ENCODE results near the gene RABGAP1. TPM values are rescaled to one million over a fixed set of nuclear protein-coding genes. Genes with fewer than 3 reads are reported as not detected.

Gene RABGAP1
- polyA plus RNA-seq, 1 of the 3 experiments (the other 2 are of a cell fraction) = 20.2 TPM

DNA sequence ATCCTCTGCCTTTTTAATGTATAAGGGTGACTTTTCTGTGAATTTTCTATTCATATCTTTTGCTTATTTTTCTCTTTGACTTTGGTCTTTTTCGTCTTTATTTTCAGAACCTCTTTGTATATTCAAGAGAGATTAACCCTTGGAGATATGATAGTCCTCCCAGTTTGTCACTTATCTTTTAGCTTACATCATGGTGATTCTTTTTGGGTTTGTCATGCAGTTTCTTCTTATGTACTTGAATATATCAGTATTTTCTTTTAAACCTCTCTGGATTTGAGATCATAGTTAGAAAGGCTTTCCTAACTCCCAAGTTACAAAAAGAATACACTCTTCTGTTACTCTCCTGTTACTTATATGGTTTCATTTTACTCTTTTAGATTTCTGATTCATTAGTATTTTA lies 65.1 kb downstream of the RABGAP1 start:
- Histone ChIP-seq H3K4me1 (ENCODE audit: control insufficient read depth in 1 of 2, insufficient read depth in 2 of 2, low read depth in 1 of 2, low read length in 1 of 2) (peaks cover 0 to 13% of the 10 kb centered on the region in 2 experiments; a peak in 3 of 4 replicates), H3K36me3 (replicated peaks in 1 of 2; ENCODE audit: control insufficient read depth in 1 of 2, insufficient read depth in 2 of 2, low read length in 1 of 2) (peaks cover 24 to 37% of the 10 kb centered on the region in 2 experiments), H3K27me3 (ENCODE audit: insufficient read depth) (no peaks in the 10 kb centered on the region), H3K4me3 (ENCODE audit: low read depth in 2 of 2, low read length in 1 of 2) (no peak overlapping the region), H3K79me2 (ENCODE audit: insufficient read depth) (no peaks in the 10 kb centered on the region), H3K9ac (no peak overlapping the region), H4K20me1 (ENCODE audit: insufficient read depth) (no peaks in the 10 kb centered on the region), H3K27ac (ENCODE audit: low read depth in 2 of 2, low read length in 1 of 2) (no peak overlapping the region), H3F3A (replicated peaks; ENCODE audit: insufficient read depth) (peaks cover 20% of the 10 kb centered on the region), H3K9me3 (no peaks in the 10 kb centered on the region), H3K9me2 (no peaks in the 10 kb centered on the region), H3K4me2 (no peak overlapping the region), H2AFZ (ENCODE audit: low read depth) (no peak overlapping the region)
- POLR2A ChIA-PET = no interaction called here
- TF ChIP-seq FOXM1 (IDR thresholded peaks at IDR 0.05; ENCODE audit: low read depth) (no peak), FOSL2 (IDR thresholded peaks at IDR 0.05; ENCODE audit: borderline replicate concordance, low read depth) (no peak), MXI1 (IDR thresholded peaks at IDR 0.05; ENCODE audit: low read depth, low read length) (no peak), EP300 (IDR thresholded peaks at IDR 0.05; ENCODE audit: borderline replicate concordance in 1 of 2, low read depth in 1 of 2, low read length in 1 of 2) (no peak), POLR2AphosphoS5 (IDR thresholded peaks at IDR 0.05; ENCODE audit: low read depth, low read length) (no peak), TAF1 (IDR thresholded peaks at IDR 0.05; ENCODE audit: borderline replicate concordance, low read depth, low read length) (no peak), RFX5 (IDR thresholded peaks at IDR 0.05; ENCODE audit: low read length) (no peak), FOXJ3 (CRISPR knock-in tag; IDR thresholded peaks at IDR 0.05) (no peak), NRF1 (IDR thresholded peaks at IDR 0.05; ENCODE audit: low read depth, low read length) (no peak), CHD2 (IDR thresholded peaks at IDR 0.05; ENCODE audit: low read length, partially characterized antibody) (no peak), SMC3 (IDR thresholded peaks at IDR 0.05; ENCODE audit: low read depth, low read length) (no peak), RCOR1 (IDR thresholded peaks at IDR 0.05; ENCODE audit: low read length) (no peak)
- TF ChIP-seq, protein P1, sequence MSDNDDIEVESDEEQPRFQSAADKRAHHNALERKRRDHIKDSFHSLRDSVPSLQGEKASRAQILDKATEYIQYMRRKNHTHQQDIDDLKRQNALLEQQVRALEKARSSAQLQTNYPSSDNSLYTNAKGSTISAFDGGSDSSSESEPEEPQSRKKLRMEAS (IDR thresholded peaks at IDR 0.05; ENCODE audit: low read depth) = no peak
- TF ChIP-seq, protein P2, sequence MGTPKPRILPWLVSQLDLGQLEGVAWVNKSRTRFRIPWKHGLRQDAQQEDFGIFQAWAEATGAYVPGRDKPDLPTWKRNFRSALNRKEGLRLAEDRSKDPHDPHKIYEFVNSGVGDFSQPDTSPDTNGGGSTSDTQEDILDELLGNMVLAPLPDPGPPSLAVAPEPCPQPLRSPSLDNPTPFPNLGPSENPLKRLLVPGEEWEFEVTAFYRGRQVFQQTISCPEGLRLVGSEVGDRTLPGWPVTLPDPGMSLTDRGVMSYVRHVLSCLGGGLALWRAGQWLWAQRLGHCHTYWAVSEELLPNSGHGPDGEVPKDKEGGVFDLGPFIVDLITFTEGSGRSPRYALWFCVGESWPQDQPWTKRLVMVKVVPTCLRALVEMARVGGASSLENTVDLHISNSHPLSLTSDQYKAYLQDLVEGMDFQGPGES (IDR thresholded peaks at IDR 0.05; ENCODE audit: low read depth, low read length) = no peak
- TF ChIP-seq, protein P3, sequence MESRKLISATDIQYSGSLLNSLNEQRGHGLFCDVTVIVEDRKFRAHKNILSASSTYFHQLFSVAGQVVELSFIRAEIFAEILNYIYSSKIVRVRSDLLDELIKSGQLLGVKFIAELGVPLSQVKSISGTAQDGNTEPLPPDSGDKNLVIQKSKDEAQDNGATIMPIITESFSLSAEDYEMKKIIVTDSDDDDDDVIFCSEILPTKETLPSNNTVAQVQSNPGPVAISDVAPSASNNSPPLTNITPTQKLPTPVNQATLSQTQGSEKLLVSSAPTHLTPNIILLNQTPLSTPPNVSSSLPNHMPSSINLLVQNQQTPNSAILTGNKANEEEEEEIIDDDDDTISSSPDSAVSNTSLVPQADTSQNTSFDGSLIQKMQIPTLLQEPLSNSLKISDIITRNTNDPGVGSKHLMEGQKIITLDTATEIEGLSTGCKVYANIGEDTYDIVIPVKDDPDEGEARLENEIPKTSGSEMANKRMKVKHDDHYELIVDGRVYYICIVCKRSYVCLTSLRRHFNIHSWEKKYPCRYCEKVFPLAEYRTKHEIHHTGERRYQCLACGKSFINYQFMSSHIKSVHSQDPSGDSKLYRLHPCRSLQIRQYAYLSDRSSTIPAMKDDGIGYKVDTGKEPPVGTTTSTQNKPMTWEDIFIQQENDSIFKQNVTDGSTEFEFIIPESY (IDR thresholded peaks at IDR 0.05; ENCODE audit: borderline replicate concordance, low read depth) = no peak
- TF ChIP-seq, protein P4, sequence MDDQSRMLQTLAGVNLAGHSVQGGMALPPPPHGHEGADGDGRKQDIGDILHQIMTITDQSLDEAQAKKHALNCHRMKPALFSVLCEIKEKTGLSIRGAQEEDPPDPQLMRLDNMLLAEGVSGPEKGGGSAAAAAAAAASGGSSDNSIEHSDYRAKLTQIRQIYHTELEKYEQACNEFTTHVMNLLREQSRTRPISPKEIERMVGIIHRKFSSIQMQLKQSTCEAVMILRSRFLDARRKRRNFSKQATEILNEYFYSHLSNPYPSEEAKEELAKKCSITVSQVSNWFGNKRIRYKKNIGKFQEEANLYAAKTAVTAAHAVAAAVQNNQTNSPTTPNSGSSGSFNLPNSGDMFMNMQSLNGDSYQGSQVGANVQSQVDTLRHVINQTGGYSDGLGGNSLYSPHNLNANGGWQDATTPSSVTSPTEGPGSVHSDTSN (IDR thresholded peaks at IDR 0.05) = no peak
- TF ChIP-seq, protein P5, sequence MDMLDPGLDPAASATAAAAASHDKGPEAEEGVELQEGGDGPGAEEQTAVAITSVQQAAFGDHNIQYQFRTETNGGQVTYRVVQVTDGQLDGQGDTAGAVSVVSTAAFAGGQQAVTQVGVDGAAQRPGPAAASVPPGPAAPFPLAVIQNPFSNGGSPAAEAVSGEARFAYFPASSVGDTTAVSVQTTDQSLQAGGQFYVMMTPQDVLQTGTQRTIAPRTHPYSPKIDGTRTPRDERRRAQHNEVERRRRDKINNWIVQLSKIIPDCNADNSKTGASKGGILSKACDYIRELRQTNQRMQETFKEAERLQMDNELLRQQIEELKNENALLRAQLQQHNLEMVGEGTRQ (IDR thresholded peaks at IDR 0.05; ENCODE audit: borderline replicate concordance, low read depth, low read length) = no peak
- TF ChIP-seq, protein P6, sequence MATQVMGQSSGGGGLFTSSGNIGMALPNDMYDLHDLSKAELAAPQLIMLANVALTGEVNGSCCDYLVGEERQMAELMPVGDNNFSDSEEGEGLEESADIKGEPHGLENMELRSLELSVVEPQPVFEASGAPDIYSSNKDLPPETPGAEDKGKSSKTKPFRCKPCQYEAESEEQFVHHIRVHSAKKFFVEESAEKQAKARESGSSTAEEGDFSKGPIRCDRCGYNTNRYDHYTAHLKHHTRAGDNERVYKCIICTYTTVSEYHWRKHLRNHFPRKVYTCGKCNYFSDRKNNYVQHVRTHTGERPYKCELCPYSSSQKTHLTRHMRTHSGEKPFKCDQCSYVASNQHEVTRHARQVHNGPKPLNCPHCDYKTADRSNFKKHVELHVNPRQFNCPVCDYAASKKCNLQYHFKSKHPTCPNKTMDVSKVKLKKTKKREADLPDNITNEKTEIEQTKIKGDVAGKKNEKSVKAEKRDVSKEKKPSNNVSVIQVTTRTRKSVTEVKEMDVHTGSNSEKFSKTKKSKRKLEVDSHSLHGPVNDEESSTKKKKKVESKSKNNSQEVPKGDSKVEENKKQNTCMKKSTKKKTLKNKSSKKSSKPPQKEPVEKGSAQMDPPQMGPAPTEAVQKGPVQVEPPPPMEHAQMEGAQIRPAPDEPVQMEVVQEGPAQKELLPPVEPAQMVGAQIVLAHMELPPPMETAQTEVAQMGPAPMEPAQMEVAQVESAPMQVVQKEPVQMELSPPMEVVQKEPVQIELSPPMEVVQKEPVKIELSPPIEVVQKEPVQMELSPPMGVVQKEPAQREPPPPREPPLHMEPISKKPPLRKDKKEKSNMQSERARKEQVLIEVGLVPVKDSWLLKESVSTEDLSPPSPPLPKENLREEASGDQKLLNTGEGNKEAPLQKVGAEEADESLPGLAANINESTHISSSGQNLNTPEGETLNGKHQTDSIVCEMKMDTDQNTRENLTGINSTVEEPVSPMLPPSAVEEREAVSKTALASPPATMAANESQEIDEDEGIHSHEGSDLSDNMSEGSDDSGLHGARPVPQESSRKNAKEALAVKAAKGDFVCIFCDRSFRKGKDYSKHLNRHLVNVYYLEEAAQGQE (IDR thresholded peaks at IDR 0.05; ENCODE audit: low read depth, low read length) = no peak
- no peak for DNase-seq
- WGBS (ENCODE audit: low lambda C conversion rate) = 100% methylated on average over 1 of the region's 1 CpG
- CTCF ChIA-PET = interaction anchor here (0.8 kb wide), 1 partner anchor 16 kb away, joined by 3 read pairs; no protein-coding TSS in a partner anchor
